ENCODE results near the gene RTL9.
"Not testable (repeated sequence)": the region's sequence is repeated elsewhere in the genome, so short reads cannot be mapped to it uniquely, and the experiment has no call there.

Gene RTL9

DNA sequence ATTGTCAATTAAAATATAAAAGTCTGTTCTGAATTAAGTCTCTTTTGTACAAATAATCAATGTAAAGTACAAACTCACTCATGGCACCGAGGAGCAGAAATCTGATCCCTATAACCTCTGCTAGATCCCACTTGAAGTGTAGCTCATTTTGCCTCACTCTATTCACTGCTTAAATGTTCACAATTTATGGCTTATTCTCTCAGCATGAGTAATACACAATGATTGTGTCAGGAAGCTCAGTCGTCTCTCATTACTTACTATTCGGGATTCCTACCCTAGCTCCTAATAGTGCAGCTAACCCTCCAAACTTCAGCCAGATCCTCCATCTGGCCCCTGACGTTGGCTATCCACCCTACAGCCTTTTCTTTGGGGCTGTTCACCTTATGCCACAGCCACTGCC, 36.0 kb upstream of the RTL9 start:
- no peak overlapping the region for H3K4me3 ChIP-seq (ENCODE audit: low read length)
- no peak for DNase-seq (ENCODE audit: low read depth)
- TF ChIP-seq, protein P1, sequence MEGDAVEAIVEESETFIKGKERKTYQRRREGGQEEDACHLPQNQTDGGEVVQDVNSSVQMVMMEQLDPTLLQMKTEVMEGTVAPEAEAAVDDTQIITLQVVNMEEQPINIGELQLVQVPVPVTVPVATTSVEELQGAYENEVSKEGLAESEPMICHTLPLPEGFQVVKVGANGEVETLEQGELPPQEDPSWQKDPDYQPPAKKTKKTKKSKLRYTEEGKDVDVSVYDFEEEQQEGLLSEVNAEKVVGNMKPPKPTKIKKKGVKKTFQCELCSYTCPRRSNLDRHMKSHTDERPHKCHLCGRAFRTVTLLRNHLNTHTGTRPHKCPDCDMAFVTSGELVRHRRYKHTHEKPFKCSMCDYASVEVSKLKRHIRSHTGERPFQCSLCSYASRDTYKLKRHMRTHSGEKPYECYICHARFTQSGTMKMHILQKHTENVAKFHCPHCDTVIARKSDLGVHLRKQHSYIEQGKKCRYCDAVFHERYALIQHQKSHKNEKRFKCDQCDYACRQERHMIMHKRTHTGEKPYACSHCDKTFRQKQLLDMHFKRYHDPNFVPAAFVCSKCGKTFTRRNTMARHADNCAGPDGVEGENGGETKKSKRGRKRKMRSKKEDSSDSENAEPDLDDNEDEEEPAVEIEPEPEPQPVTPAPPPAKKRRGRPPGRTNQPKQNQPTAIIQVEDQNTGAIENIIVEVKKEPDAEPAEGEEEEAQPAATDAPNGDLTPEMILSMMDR (conservative IDR thresholded peaks at IDR 0.05; ENCODE audit: low read depth, low read length) = no peak

DNA sequence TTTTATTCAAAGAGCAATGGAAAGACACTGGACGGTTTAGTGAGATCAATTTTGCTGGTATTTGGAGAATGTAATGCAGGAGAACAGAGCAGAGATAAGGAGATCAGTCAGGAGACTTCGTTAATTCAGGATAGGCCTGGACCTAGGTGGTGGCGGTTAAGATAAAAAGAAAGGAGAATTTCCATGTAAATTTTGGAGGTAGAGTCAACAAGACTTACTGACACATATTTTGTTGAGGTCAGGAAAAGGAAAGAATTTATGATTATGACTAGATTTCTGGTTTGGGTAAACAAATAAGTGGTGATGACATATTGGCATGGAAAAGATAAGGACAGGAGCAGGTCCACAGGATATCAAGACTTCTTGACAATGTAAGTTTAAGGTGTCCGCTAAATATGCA, 31.9 kb upstream of the RTL9 start:
- DNase-seq (ENCODE audit: low read depth) = no peak
- no peak overlapping the region for H3K4me3 ChIP-seq (ENCODE audit: low read length)
- TF ChIP-seq, protein P1 (conservative IDR thresholded peaks at IDR 0.05; ENCODE audit: low read depth, low read length) = no peak

DNA sequence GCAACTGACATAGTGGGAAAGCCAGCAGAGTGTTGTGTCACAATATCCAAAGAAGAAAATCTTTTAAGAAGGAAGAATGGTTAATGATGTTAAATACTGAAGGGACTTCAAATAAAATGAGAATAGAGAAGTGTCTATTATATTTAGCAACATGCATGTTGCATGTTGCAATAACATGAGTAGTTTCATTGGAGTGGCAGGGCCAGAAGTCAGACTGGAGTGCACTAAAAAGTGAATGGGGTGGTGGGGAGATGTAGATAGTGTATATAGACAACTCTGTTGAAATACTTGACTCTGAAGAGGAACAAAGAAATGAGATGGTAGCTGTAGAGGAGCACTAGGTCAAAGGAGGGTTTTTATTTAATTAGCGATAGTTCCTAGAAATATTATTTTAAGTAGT, 31.3 kb upstream of the RTL9 start:
- no peak for DNase-seq (ENCODE audit: low read depth)
- TF ChIP-seq, protein P1 (conservative IDR thresholded peaks at IDR 0.05; ENCODE audit: low read depth, low read length) = no peak
- H3K4me3 ChIP-seq (ENCODE audit: low read length) = no peak overlapping the region

DNA sequence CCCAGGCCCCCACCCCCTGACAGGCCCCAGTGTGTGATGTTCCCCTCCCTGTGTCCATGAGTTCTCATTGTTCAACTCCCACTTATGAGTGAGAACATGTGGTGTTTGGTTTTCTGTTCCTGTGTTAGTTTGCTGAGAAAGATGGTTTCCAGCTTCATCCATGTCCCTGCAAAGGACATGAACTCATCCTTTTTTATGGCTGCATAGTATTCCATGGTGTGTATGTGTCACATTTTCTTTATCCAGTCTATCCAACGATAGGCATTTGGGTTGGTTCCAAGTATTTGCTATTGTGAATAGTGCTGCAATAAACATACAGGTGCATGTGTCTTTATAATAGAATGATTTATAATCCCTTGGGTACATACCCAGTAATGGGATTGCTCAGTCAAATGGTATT, 30.0 kb upstream of the RTL9 start:
- not testable (repeated sequence) for H3K4me3 ChIP-seq (ENCODE audit: low read length); DNase-seq (ENCODE audit: low read depth)

DNA sequence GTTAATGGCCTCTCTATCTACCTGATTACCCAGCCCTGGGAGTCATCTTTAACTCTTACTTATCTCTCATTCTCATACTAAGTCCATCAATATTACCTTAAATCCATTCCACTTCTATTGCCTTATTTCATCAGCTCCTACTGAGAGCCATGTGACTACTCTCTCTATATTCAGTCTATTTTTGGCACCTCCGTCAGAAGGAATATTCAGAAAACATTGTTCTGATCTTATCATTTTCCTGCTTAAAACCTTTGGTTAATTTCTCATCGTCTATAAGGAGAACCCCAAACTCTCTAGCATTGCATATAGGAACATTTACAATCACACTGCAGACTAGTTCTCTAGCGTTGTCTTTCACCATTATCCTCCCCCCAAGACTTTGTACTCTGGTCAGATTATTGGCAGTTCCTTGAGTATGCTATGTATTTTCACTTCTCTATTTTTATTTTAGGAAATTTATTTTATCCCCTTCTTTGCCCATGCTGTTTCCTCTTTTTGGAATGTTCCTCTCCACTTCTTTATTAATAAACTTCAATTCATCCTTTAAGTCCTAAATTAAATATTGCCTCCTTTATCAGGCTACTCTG, 27.1 kb upstream of the RTL9 start:
- no peak for DNase-seq (ENCODE audit: low read depth)
- H3K4me3 ChIP-seq (ENCODE audit: low read length) = no peak overlapping the region
- TF ChIP-seq, protein P1 (conservative IDR thresholded peaks at IDR 0.05; ENCODE audit: low read depth, low read length) = no peak

DNA sequence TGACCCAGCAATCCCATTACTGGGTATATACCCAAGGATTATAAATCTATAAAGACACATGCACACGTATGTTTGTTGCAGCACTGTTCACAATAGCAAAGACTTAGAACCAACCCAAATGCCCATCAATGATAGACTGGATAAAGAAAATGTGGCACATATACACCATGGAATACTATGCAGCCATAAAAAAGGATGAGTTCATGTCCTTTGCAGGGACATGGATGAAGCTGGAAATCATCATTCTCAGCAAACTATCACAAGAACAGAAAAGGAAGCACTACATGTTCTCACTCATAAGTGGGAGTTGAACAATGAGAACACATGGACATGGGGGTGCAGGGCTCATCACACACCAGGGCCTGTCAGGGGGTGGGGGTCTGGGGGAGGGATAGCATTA, 25.2 kb upstream of the RTL9 start:
- DNase-seq (ENCODE audit: low read depth); H3K4me3 ChIP-seq (ENCODE audit: low read length): not testable (repeated sequence)

DNA sequence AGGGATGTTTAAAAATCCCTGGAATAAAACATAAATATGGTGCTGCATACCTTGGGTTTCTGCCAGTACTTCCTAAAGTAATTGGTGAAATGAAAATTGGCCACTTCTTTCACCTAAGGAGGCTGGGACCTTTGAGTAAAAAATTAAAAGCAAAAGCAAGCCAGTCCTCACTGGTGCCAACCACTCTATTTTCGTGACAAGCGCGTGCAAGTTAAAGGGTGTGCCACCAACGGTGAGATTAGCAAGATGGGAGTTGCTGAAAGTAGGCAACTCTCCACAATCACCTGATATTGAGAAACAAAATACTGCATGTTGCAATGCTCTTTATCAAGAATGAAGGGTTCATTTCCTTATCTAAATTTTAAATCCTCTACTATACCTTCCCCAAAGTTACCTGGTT, 19.7 kb upstream of the RTL9 start:
- DNase-seq (ENCODE audit: low read depth) = no peak
- TF ChIP-seq, protein P1 (conservative IDR thresholded peaks at IDR 0.05; ENCODE audit: low read depth, low read length) = no peak
- H3K4me3 ChIP-seq (ENCODE audit: low read length) = no peak overlapping the region

DNA sequence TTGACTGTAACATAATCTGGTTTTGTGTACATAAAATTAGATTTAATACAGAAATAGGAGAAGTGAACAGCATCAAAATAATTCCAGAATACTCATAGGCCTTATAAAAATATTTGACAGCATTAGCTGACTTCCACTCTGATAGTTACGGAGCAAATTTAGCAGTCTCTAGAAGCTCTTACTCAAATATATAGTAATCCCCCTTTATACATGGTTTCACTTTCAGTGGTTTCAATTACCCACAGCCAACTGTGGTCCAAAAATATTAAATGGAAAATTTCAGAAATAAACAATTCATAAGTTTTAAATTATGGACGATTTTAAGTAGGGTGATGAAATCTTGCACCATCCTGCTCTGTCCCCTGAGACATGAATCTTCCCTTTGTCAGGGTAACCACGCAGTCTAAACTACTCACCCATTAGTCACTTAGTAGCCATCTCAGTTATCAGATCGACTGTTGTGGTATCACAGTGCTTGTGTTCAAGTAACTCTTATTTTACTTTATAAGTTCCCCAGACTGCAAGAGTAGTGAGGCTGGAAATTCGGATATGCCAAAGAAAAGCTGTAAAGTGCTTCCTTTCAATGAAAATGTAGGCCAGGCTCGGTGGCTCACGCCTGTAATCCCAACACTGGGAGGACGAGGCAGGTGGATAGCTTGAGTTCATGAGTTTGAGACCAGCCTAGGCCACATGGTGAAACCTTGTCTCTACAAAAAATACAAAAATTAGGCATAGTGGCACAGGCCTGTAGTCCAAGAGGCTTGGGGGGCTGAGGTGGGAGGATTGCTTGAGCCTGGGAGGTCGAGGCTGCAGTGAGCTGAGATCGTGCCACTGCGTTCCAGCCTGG, 17.2 kb upstream of the RTL9 start:
- no peak overlapping the region for H3K4me3 ChIP-seq (ENCODE audit: low read length)
- TF ChIP-seq, protein P1 (conservative IDR thresholded peaks at IDR 0.05; ENCODE audit: low read depth, low read length) = no peak
- DNase-seq (ENCODE audit: low read depth) = no peak

All from retinal pigment epithelial cell (primary cell).